GM19395 (cell line): ENCODE results near the gene FAM98A.

ENCODE experiments used
- ATAC-seq: cut with Tn5 transposase; IDR thresholded peaks from one replicate; pipeline ENCODE4 v1.9.1; 2021; ENCODE audit warnings: mild to moderate bottlenecking, moderate library complexity; ENCODE audit not compliant: unreplicated experiment

The FAM98A gene

GRCh38 chr2:33599175-33599942 lies at the start of gene FAM98A:
Gene FAM98A, minus strand, starts transcription at chr2:33599299. Its CDS starts 78 bp downstream, at chr2:33599221.
- ATAC-seq = peak; percentile 91

- ATAC-seq = no peak
Observed at GRCh38 chr2:33645861-33646260, 46.8 kb upstream of the FAM98A start.

GRCh38 chr2:33644215-33644614 lies 45.1 kb upstream of the FAM98A start:
- ATAC-seq = no peak

GRCh38 chr2:33636001-33636400 lies 36.9 kb upstream of the FAM98A start:
- ATAC-seq = no peak

GRCh38 chr2:33634261-33634910 lies 35.3 kb upstream of the FAM98A start:
- no peak for ATAC-seq

GRCh38 chr2:33633315-33633714 lies 34.2 kb upstream of the FAM98A start:
- ATAC-seq = no peak

- ATAC-seq = no peak
Observed at GRCh38 chr2:33632831-33633230, 33.7 kb upstream of the FAM98A start.

- ATAC-seq = no peak
Observed at GRCh38 chr2:33628031-33628827, 29.1 kb upstream of the FAM98A start.

GRCh38 chr2:33619028-33619427 lies 19.9 kb upstream of the FAM98A start:
- ATAC-seq = no peak

- no peak for ATAC-seq
Observed at GRCh38 chr2:33617989-33618388, 18.9 kb upstream of the FAM98A start.

- ATAC-seq = no peak
Observed at GRCh38 chr2:33617401-33617800, 18.3 kb upstream of the FAM98A start.

GRCh38 chr2:33616873-33617272 lies 17.8 kb upstream of the FAM98A start:
- no peak for ATAC-seq

- no peak for ATAC-seq
Observed at GRCh38 chr2:33614190-33614589, 15.1 kb upstream of the FAM98A start.

GRCh38 chr2:33607905-33608304 lies 8.8 kb upstream of the FAM98A start:
- ATAC-seq = no peak

- ATAC-seq = no peak
Observed at GRCh38 chr2:33607251-33607721, 8.2 kb upstream of the FAM98A start.

GRCh38 chr2:33606622-33607021 lies 7.5 kb upstream of the FAM98A start:
- ATAC-seq = no peak

- ATAC-seq = no peak
Observed at GRCh38 chr2:33606100-33606499, 7.0 kb upstream of the FAM98A start.

GRCh38 chr2:33605056-33605455 lies 6.0 kb upstream of the FAM98A start:
- no peak for ATAC-seq

GRCh38 chr2:33603416-33603815 lies 4.3 kb upstream of the FAM98A start:
- no peak for ATAC-seq

- no peak for ATAC-seq
Observed at GRCh38 chr2:33602201-33602830, 3.2 kb upstream of the FAM98A start.

GRCh38 chr2:33599943-33600192 lies 769 bp upstream of the FAM98A start:
- ATAC-seq = no peak
